Dermis blood vessel endothelial cell (primary cell): ENCODE measurements around the gene COL23A1. TPM values are rescaled to one million over a fixed set of nuclear protein-coding genes. Genes with fewer than 3 reads are reported as not detected.
"Not testable (repeated sequence)": the region's sequence is repeated elsewhere in the genome, so short reads cannot be mapped to it uniquely, and the experiment has no call there.

Experiments
- DNase-seq: peaks from one replicate; pipeline ENCODE4 v3.0.0; 2010
- total RNA-seq: library from RNA; depleted of rRNA; stranded (reverse); fragments of >200 nt; gene quantifications from 2 replicates; pipeline ENCODE4 v1.2.3, GENCODE V29; 2014

The COL23A1 gene
- total RNA-seq, 1 donor from 2014 or later: 0.17 TPM

- DNase-seq: no peak
Observed at GRCh38 chr5:178314961-178315820, 275.0 kb downstream of the COL23A1 start.

- no peak for DNase-seq
Observed at GRCh38 chr5:178314061-178314660, 276.0 kb downstream of the COL23A1 start.

- DNase-seq: no peak
Observed at GRCh38 chr5:178313316-178313715, 276.9 kb downstream of the COL23A1 start.

- no peak for DNase-seq
Observed at GRCh38 chr5:178312880-178313282, 277.3 kb downstream of the COL23A1 start.

- no peak for DNase-seq
Observed at GRCh38 chr5:178310130-178310865, 279.9 kb downstream of the COL23A1 start.

- no peak for DNase-seq
Observed at GRCh38 chr5:178309271-178310013, 280.8 kb downstream of the COL23A1 start.

- no peak for DNase-seq
Observed at GRCh38 chr5:178308541-178309092, 281.6 kb downstream of the COL23A1 start.

GRCh38 chr5:178307267-178308045 lies 282.7 kb downstream of the COL23A1 start:
- DNase-seq: no peak

- no peak for DNase-seq
Observed at GRCh38 chr5:178306430-178307225, 283.6 kb downstream of the COL23A1 start.

GRCh38 chr5:178305801-178306200 lies 284.4 kb downstream of the COL23A1 start:
- no peak for DNase-seq

GRCh38 chr5:178304761-178305645 lies 285.2 kb downstream of the COL23A1 start:
- DNase-seq: no peak

- DNase-seq: no peak
Observed at GRCh38 chr5:178304016-178304415, 286.2 kb downstream of the COL23A1 start.

GRCh38 chr5:178302321-178302720 lies 287.9 kb downstream of the COL23A1 start:
- not testable (repeated sequence) for DNase-seq

GRCh38 chr5:178301641-178302040 lies 288.6 kb downstream of the COL23A1 start:
- DNase-seq: no peak

- DNase-seq: no peak
Observed at GRCh38 chr5:178298283-178298807, 291.8 kb downstream of the COL23A1 start.

- no peak for DNase-seq
Observed at GRCh38 chr5:178297751-178298150, 292.4 kb downstream of the COL23A1 start.

GRCh38 chr5:178296066-178296465 lies 294.1 kb downstream of the COL23A1 start:
- no peak for DNase-seq

- no peak for DNase-seq
Observed at GRCh38 chr5:178295589-178295988, 294.6 kb downstream of the COL23A1 start.

GRCh38 chr5:178293815-178294214 lies 296.4 kb downstream of the COL23A1 start:
- no peak for DNase-seq
